Measurements from ENCODE around the gene IL17RE. TPM values are rescaled to one million over a fixed set of nuclear protein-coding genes. Genes with fewer than 3 reads are reported as not detected.

IL17RE gene
- total and polyA plus RNA-seq, 9 of the 15 experiments (the other 6 are each of a cell fraction or from before 2014, with no cell fraction given): 0.32 to 1.9 (median 0.51) TPM; not detected in 4

DNA sequence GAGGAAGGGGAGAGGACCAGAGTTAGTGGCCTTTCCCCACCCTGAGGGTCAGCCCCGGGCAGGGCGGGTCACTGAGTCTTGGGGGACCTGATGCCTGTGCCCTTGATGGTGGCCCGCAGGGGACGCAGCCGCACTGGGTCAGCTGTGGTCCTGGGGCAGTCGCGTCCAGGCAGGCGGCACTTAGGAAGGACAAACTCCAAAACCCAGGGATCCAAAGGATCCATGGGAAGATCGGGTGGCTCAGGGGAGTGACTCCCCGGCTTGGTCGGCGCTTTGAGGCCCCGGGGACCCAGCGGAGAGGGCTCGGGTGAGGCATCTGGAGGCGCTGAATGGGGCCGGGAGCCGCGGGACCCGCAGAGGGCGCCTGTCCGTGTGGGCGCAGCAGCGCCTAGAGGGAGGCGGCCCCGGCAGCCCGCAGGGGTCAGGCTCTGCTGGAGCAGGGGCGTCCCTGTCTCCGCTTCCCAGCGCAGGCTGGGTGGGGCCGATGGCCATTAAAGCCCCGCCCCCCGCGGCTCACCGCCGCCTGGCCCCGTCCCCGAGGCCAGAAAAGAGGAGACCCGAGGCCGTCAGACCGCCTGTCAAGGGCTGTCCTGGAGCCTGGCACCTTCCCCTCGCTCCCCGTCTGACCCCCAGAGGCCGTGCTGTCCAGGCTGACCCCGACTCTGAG, 40.1 kb upstream of the IL17RE start (continued):
- 0 out of 2 replicates have a peak, but pooled peaks have one; percentile 22 for TF ChIP-seq KLF6 (CRISPR knock-in tag; IDR thresholded peaks at IDR 0.05; ENCODE audit: borderline replicate concordance)
- TF ChIP-seq EP300 (IDR thresholded peaks at IDR 0.05; ENCODE audit: low read length): no peak
- peak; percentile 93 for TF ChIP-seq TFAP4 (CRISPR knock-in tag; IDR thresholded peaks at IDR 0.05; ENCODE audit: borderline replicate concordance)
- no peak for TF ChIP-seq TCFL5 (CRISPR knock-in tag; conservative IDR thresholded peaks at IDR 0.05)
- 0 out of 2 replicates have a peak, but pooled peaks have one; percentile 28 for TF ChIP-seq HDAC2 (IDR thresholded peaks at IDR 0.05)
- TF ChIP-seq GATA2 (CRISPR knock-in tag; IDR thresholded peaks at IDR 0.05): no peak
- peak; percentile 21 for TF ChIP-seq RBBP5 (IDR thresholded peaks at IDR 0.05; ENCODE audit: borderline replicate concordance, insufficient read depth, low read length, poor library complexity, severe bottlenecking)
- TF ChIP-seq PML (IDR thresholded peaks at IDR 0.05; ENCODE audit: low read length): peak; percentile 58; the same call in 1 of the 2 replicates
- TF ChIP-seq DDX20 (tag; IDR thresholded peaks at IDR 0.05; ENCODE audit: low read depth): no peak
- TF ChIP-seq ZNF354B (CRISPR knock-in tag; IDR thresholded peaks at IDR 0.05): no peak
- TF ChIP-seq PTTG1 (tag; IDR thresholded peaks at IDR 0.05; ENCODE audit: low read depth): no peak
- TF ChIP-seq FOS (IDR thresholded peaks at IDR 0.05; ENCODE audit: extremely low read depth, insufficient read length): no peak
- TF ChIP-seq CREB1 (IDR thresholded peaks at IDR 0.05): peak; percentile 41
- TF ChIP-seq CREB1 (CRISPR knock-in tag; IDR thresholded peaks at IDR 0.05): peak; percentile 59; the same call in 1 of the 2 replicates
- no peak for TF ChIP-seq MAFG (tag; conservative IDR thresholded peaks at IDR 0.05)
- TF ChIP-seq CBFA2T3 (IDR thresholded peaks at IDR 0.05): peak; percentile 26; the same call in 1 of the 2 replicates
- no peak for TF ChIP-seq ZEB2 (IDR thresholded peaks at IDR 0.05)
- TF ChIP-seq MITF (IDR thresholded peaks at IDR 0.05): no peak
- TF ChIP-seq KDM5B (IDR thresholded peaks at IDR 0.05; ENCODE audit: insufficient replicate concordance, low read depth, low read length): peak; percentile 57
- TF ChIP-seq HNRNPLL (IDR thresholded peaks at IDR 0.05; ENCODE audit: low read depth, low read length, poor library complexity, severe bottlenecking): peak; percentile 44
- no peak for TF ChIP-seq ELK3 (CRISPR knock-in tag; IDR thresholded peaks at IDR 0.05)
- peak; percentile 41; the same call in 1 of the 2 replicates for TF ChIP-seq KLF1 (tag; IDR thresholded peaks at IDR 0.05)
- no peak for TF ChIP-seq ZKSCAN3 (CRISPR knock-in tag; IDR thresholded peaks at IDR 0.05)
- no peak for TF ChIP-seq HIVEP1 (CRISPR knock-in tag; IDR thresholded peaks at IDR 0.05)
- no peak for TF ChIP-seq MYBL2 (IDR thresholded peaks at IDR 0.05; ENCODE audit: low read depth)
- TF ChIP-seq MYBL2 (CRISPR knock-in tag; IDR thresholded peaks at IDR 0.05; ENCODE audit: borderline replicate concordance): no peak
- TF ChIP-seq ZKSCAN1 (IDR thresholded peaks at IDR 0.05; ENCODE audit: low read depth, low read length): peak; percentile 67; the same call in 1 of the 2 replicates
- peak; percentile 90 for TF ChIP-seq GATAD2B (IDR thresholded peaks at IDR 0.05; ENCODE audit: borderline replicate concordance)

Measured in K562 (cell line).